DOHH2 (cell line): ENCODE results near the gene FAM193A.

ENCODE experiments used
- EZH2phosphoT487 ChIP-seq: fragments of 200-600 bp; sonication (generic); IDR thresholded peaks from 2 replicates; pipeline ENCODE4 v1.6.1; 2017; ENCODE audit warnings: borderline replicate concordance, mild to moderate bottlenecking, antibody characterized with exemption, low read length, moderate library complexity, mixed read lengths
- TF ChIP-seq, protein P1 (sequence below): fragments of 200-600 bp; sonication (generic); IDR thresholded peaks from one replicate; pipeline ENCODE4 v1.5.1; 2014; ENCODE audit warnings: antibody characterized with exemption, mild to moderate bottlenecking, low read depth, low read length; ENCODE audit not compliant: poor library complexity, severe bottlenecking

DNA sequence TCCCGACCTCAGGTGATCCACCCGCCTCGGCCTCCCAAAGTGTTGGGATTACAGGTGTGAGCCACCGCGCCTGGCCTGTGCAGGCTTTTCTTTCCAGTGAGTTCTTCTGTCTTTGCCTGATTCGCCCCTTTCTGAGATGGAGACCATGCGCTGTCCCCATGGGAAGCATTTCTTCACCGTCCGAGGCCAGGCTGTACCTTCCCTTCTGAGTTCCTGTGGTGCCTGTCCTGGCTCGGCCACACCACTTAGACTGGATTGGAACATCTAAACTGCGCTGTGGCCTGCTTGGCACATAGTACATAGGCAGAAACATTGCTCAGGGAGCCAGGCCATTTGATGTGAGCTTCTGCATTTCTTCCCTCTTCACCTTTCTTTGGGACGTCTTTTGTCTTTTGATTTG is 23.7 kb downstream of the FAM193A start:
- TF ChIP-seq, protein P1, sequence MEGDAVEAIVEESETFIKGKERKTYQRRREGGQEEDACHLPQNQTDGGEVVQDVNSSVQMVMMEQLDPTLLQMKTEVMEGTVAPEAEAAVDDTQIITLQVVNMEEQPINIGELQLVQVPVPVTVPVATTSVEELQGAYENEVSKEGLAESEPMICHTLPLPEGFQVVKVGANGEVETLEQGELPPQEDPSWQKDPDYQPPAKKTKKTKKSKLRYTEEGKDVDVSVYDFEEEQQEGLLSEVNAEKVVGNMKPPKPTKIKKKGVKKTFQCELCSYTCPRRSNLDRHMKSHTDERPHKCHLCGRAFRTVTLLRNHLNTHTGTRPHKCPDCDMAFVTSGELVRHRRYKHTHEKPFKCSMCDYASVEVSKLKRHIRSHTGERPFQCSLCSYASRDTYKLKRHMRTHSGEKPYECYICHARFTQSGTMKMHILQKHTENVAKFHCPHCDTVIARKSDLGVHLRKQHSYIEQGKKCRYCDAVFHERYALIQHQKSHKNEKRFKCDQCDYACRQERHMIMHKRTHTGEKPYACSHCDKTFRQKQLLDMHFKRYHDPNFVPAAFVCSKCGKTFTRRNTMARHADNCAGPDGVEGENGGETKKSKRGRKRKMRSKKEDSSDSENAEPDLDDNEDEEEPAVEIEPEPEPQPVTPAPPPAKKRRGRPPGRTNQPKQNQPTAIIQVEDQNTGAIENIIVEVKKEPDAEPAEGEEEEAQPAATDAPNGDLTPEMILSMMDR = no peak
- TF ChIP-seq EZH2phosphoT487 = no peak
